Sigmoid colon (tissue), 7 donors: ENCODE measurements around the gene UBE3A. TPM values are rescaled to one million over a fixed set of nuclear protein-coding genes. Genes with fewer than 3 reads are reported as not detected.

ENCODE experiments used
- DNase-seq: peaks from one replicate; pipeline ENCODE4 v3.0.0-alpha.2; 2019
- H3K27ac ChIP-seq, 4 donors: fragments of 200-600 bp; sonication (generic); one replicate each; pipeline ENCODE4 v1.5.1; 2016 to 2019; ENCODE audit warnings: mild to moderate bottlenecking in 1 of 4
- H3K27me3 ChIP-seq, 3 donors: fragments of 200-600 bp; sonication (generic); one replicate each; pipeline ENCODE4 v1.5.1; 2019; ENCODE audit warnings: mild to moderate bottlenecking in 1 of 3
- H3K36me3 ChIP-seq, 4 donors: fragments of 200-600 bp; sonication (generic); one replicate each; pipeline ENCODE4 v1.5.1; 2016 to 2019
- H3K4me1 ChIP-seq, 4 donors: fragments of 200-600 bp; sonication (generic); one replicate each; pipeline ENCODE4 v1.5.1; 2017 to 2019
- H3K4me3 ChIP-seq, 4 donors: fragments of 200-600 bp; sonication (generic); one replicate each; pipeline ENCODE4 v1.5.1; 2017 to 2019; ENCODE audit warnings: mild to moderate bottlenecking in 2 of 4, moderate library complexity in 1 of 4
- H3K9me3 ChIP-seq, 4 donors: fragments of 200-600 bp in 3 of 4; sonication (generic) in 3 of 4; one replicate each; pipeline versions ENCODE4 v1.5.1 to v1.6.1; 2013 to 2019
- EP300 ChIP-seq, 4 donors: sonication (generic); formaldehyde crosslinking; IDR thresholded peaks; one replicate each; pipeline ENCODE4 v1.6.1; 2017; ENCODE audit warnings: antibody characterized with exemption in 4 of 4
- POLR2A ChIP-seq, 2 donors: fragments of 450-650 bp; IDR thresholded peaks; one replicate each; pipeline ENCODE4 v1.6.1; 2016; ENCODE audit warnings: antibody characterized with exemption in 2 of 2, mild to moderate bottlenecking in 2 of 2, moderate library complexity in 2 of 2
- POLR2AphosphoS5 ChIP-seq, 4 donors: sonication (generic); formaldehyde crosslinking; IDR thresholded peaks; one replicate each; pipeline ENCODE4 v1.6.1; 2017; ENCODE audit warnings: antibody characterized with exemption in 4 of 4
- WGBS, 2 donors: extraction: QIAGEN DNeasy Blood & Tissue Kit; methylation state at CpG; one replicate each; pipeline ENCODE4 v1.1.7; 2013; 5-methylcytosine and 5-hydroxymethylcytosine counted together
- intact Hi-C: fragments of 100-400 bp; cut with DNase I; formaldehyde crosslinking; loops from one replicate; pipeline ENCODE4 v1.15.1; 2023
- polyA plus RNA-seq, 3 donors: library from polyadenylated mRNA; stranded (reverse); fragments of 200-250 nt; gene quantifications; one replicate each; pipeline ENCODE4 v1.2.3, GENCODE V29; 2013
- total RNA-seq, 4 donors: library from RNA; depleted of rRNA; stranded (reverse); fragments of >200 nt; gene quantifications; one replicate each; pipeline ENCODE4 v1.1.0, GENCODE V29; 2016
- TF ChIP-seq, protein P1 (sequence below), 4 experiments: fragments of 450-650 bp in 3 of 4; fragments of 200-600 bp in 1 of 4; IDR thresholded peaks; one replicate each; pipeline ENCODE4 v1.5.1; 2016 to 2019; ENCODE audit warnings: antibody characterized with exemption in 4 of 4, mild to moderate bottlenecking in 3 of 4, moderate library complexity in 2 of 4
- donor health status: healthy with polysubstance abuse.
- donor health status: Bipolar disorder and iron deficiency.
- donor health status: healthy.

UBE3A gene
- total and polyA plus RNA-seq, 7 donors = 12.6 to 103 (median 70.9) TPM

DNA sequence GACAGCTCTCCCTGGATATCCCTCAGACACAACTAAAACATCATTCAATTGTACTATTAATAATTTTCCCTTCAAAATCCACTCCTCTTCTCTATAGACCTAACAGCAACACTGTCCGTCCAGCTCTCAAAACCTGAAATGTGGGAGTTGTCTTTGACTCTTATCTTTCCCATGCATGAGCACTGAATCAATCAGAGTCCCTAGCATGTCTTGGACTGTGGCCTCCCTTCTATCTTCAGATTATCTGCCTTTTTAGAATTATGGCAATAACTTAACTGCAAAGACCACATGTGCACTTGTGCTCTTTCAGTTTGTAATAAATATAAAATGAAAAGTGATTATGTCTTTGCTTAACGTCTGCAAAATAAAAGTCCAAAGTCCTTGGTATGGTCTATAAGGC is 107.0 kb downstream of the UBE3A start:
- Histone ChIP-seq H3K27me3 (no peaks in the 10 kb centered on the region), H3K4me3 (no peak overlapping the region), H3K9me3 (peaks cover 0 to 4% (median 0%) of the 10 kb centered on the region in 4 donors), H3K36me3 (peaks cover 0 to 18% (median 0%) of the 10 kb centered on the region in 4 donors), H3K27ac (no peak overlapping the region), H3K4me1 (no peaks in the 10 kb centered on the region)
- DNase-seq = no peak
- TF ChIP-seq, protein P1, sequence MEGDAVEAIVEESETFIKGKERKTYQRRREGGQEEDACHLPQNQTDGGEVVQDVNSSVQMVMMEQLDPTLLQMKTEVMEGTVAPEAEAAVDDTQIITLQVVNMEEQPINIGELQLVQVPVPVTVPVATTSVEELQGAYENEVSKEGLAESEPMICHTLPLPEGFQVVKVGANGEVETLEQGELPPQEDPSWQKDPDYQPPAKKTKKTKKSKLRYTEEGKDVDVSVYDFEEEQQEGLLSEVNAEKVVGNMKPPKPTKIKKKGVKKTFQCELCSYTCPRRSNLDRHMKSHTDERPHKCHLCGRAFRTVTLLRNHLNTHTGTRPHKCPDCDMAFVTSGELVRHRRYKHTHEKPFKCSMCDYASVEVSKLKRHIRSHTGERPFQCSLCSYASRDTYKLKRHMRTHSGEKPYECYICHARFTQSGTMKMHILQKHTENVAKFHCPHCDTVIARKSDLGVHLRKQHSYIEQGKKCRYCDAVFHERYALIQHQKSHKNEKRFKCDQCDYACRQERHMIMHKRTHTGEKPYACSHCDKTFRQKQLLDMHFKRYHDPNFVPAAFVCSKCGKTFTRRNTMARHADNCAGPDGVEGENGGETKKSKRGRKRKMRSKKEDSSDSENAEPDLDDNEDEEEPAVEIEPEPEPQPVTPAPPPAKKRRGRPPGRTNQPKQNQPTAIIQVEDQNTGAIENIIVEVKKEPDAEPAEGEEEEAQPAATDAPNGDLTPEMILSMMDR (IDR thresholded peaks at IDR 0.05) = no peak
- TF ChIP-seq POLR2A (IDR thresholded peaks at IDR 0.05) (no peak), EP300 (IDR thresholded peaks at IDR 0.05) (no peak)
- WGBS, 2 donors = 59 to 81% methylated on average over 2 of the region's 2 CpGs
- intact Hi-C loops = no loop called here

DNA sequence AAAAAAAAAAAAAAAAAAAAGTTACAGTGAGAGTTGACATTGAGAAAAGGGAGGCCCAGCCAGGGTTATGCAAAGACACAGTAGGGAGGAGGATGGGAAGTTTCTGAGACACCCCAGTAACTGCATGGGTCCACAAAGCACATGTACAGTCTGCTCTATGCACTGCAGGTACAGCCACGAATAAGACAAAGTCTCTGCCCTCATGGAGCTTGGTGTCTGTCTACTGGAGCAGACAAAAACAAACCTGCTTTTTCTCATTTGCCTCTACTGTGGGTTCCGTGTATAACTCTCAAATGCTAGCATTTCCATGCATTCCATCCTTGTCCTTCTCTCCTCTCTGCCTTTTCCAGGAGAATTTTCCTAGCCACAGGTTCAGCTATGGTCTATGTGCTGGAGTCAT is 107.4 kb downstream of the UBE3A start:
- Histone ChIP-seq H3K27me3 (no peaks in the 10 kb centered on the region), H3K4me1 (no peaks in the 10 kb centered on the region), H3K27ac (no peak overlapping the region), H3K9me3 (peaks cover 0 to 4% (median 0%) of the 10 kb centered on the region in 4 donors), H3K4me3 (no peak overlapping the region), H3K36me3 (peaks cover 0 to 14% (median 0%) of the 10 kb centered on the region in 4 donors)
- no peak for DNase-seq
- TF ChIP-seq POLR2AphosphoS5 (IDR thresholded peaks at IDR 0.05) (no peak), POLR2A (IDR thresholded peaks at IDR 0.05) (no peak), EP300 (IDR thresholded peaks at IDR 0.05) (no peak)
- TF ChIP-seq, protein P1 (IDR thresholded peaks at IDR 0.05) = no peak
- intact Hi-C loops = no loop called here
- WGBS, 2 donors = 96 to 97% methylated on average over 2 of the region's 2 CpGs

DNA sequence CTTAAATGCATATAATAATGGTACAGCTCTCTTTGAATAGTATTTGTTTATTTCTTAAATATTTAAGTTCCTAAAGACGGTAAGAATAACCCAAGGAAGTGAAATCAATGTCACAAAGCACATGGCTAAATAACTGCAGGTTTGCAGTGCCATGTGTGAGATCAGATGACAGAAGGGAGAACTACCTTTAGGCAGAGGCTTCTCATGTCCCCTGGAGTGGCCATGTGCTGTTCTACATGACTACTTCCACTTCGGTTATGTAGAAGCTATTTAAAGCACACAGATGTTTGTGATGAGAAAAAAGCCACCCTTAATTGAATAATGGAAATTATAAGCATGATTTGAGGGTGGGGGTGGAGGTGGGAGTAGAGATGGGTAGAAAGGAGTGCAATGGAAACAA is 109.1 kb downstream of the UBE3A start:
- intact Hi-C loops = no loop called here

DNA sequence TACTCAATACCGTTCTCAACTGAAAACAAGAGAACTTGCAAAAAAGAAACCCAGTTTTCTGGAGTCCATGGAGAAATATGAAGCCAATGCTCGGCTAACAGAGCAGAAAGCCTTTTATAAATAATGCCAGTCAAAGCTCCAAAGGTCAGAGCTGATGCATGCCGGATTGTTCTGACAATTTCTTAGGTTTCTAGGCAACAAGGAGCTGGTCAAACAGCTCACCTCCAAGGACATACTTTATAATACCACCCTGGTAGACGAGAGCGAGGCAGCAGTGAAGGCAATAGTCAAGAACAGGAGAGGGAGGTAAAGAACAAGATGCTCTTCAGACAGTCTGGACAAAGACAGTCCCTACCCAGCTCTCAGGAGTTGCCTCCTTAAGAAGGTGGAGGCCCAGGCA is 111.1 kb downstream of the UBE3A start:
- no peaks in the 10 kb centered on the region for H3K27me3 ChIP-seq
- no peak for DNase-seq
- 32 to 69% methylated on average over 5 of the region's 5 CpGs for WGBS, 2 donors
- H3K9me3 ChIP-seq = no peaks in the 10 kb centered on the region
- no peak for TF ChIP-seq POLR2A (IDR thresholded peaks at IDR 0.05)
- TF ChIP-seq EP300 (IDR thresholded peaks at IDR 0.05) = no peak
- TF ChIP-seq POLR2AphosphoS5 (IDR thresholded peaks at IDR 0.05) = no peak
- TF ChIP-seq, protein P1 (IDR thresholded peaks at IDR 0.05) = no peak
- no peak overlapping the region for H3K27ac ChIP-seq
- peaks cover 0 to 3% (median 0%) of the 10 kb centered on the region in 4 donors for H3K36me3 ChIP-seq
- intact Hi-C loops = no loop called here
- no peak overlapping the region for H3K4me3 ChIP-seq
- no peaks in the 10 kb centered on the region for H3K4me1 ChIP-seq

More for the DNA sequence above, 109.1 kb downstream of the UBE3A start:
- TF ChIP-seq, protein P1 (IDR thresholded peaks at IDR 0.05) = no peak
- TF ChIP-seq EP300 (IDR thresholded peaks at IDR 0.05) (no peak), POLR2A (IDR thresholded peaks at IDR 0.05) (no peak), POLR2AphosphoS5 (IDR thresholded peaks at IDR 0.05) (no peak)
- H3K4me3 ChIP-seq = no peak overlapping the region
- H3K27ac ChIP-seq = no peak overlapping the region
- no peak for DNase-seq
- 62 to 87% methylated on average over 2 of the region's 2 CpGs for WGBS, 2 donors
- no peaks in the 10 kb centered on the region for H3K27me3 ChIP-seq
- peaks cover 0 to 4% (median 0%) of the 10 kb centered on the region in 4 donors for H3K9me3 ChIP-seq
- peaks cover 0 to 6% (median 0%) of the 10 kb centered on the region in 4 donors for H3K36me3 ChIP-seq
- H3K4me1 ChIP-seq = no peaks in the 10 kb centered on the region

DNA sequence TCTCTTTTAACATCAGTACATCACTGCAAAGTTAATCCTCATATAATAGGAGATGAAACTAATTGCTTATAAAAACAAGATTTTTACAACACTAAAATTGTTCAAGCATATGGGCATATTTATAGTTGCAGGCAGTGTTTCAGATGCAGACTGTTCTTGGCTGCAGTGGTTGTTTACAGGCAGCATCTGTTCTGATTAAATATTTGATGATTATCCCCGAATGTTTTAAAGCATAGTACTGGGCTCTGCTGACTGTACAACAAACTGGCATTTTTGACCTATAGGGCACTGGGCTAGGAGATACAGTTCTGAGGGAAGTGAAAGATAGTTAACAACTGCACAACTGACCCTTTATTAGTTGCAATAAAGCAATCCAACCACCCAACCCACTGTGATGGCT is 113.6 kb downstream of the UBE3A start:
- TF ChIP-seq POLR2AphosphoS5 (IDR thresholded peaks at IDR 0.05) (no peak), EP300 (IDR thresholded peaks at IDR 0.05) (no peak)
- 30 to 66% methylated on average over 1 of the region's 1 CpG for WGBS, 2 donors
- H3K4me3 ChIP-seq = no peak overlapping the region
- peaks cover 0 to 3% (median 0%) of the 10 kb centered on the region in 4 donors for H3K36me3 ChIP-seq
- intact Hi-C loops = no loop called here
- no peaks in the 10 kb centered on the region for H3K27me3 ChIP-seq
- no peaks in the 10 kb centered on the region for H3K4me1 ChIP-seq
- H3K27ac ChIP-seq = no peak overlapping the region
- DNase-seq = no peak
- no peaks in the 10 kb centered on the region for H3K9me3 ChIP-seq
